ENCODE data around the gene TNS2.
A peak's percentile ranks its signal among the peaks of the same experiment; 100 is the strongest.

Gene TNS2

GRCh38 chr12:53006810-53007309 is 43.0 kb upstream of the TNS2 start (continued):
- no peak for TF ChIP-seq GLI2 (tag by site-specific recombination; IDR thresholded peaks at IDR 0.05; ENCODE audit: borderline replicate concordance, low read depth)
- no peak for TF ChIP-seq ZNF785 (tag by site-specific recombination; IDR thresholded peaks at IDR 0.05)
- no peak for TF ChIP-seq ZBTB8A (tag by site-specific recombination; IDR thresholded peaks at IDR 0.05)
- TF ChIP-seq ZEB2 (tag by site-specific recombination; IDR thresholded peaks at IDR 0.05) = peak; percentile 62
- TF ChIP-seq INSM2 (tag by site-specific recombination; IDR thresholded peaks at IDR 0.05) = no peak
- no peak for TF ChIP-seq ZNF530 (tag by site-specific recombination; IDR thresholded peaks at IDR 0.05; ENCODE audit: low read depth)
- TF ChIP-seq ZNF624 (tag by site-specific recombination; IDR thresholded peaks at IDR 0.05) = no peak
- peak; percentile 49; the same call in 1 of the 2 replicates for TF ChIP-seq ZNF335 (tag by site-specific recombination; conservative IDR thresholded peaks at IDR 0.05)
- TF ChIP-seq ZNF239 (tag by site-specific recombination; IDR thresholded peaks at IDR 0.05) = no peak
- TF ChIP-seq ZNF792 (tag by site-specific recombination; IDR thresholded peaks at IDR 0.05) = no peak
- TF ChIP-seq, protein P1, sequence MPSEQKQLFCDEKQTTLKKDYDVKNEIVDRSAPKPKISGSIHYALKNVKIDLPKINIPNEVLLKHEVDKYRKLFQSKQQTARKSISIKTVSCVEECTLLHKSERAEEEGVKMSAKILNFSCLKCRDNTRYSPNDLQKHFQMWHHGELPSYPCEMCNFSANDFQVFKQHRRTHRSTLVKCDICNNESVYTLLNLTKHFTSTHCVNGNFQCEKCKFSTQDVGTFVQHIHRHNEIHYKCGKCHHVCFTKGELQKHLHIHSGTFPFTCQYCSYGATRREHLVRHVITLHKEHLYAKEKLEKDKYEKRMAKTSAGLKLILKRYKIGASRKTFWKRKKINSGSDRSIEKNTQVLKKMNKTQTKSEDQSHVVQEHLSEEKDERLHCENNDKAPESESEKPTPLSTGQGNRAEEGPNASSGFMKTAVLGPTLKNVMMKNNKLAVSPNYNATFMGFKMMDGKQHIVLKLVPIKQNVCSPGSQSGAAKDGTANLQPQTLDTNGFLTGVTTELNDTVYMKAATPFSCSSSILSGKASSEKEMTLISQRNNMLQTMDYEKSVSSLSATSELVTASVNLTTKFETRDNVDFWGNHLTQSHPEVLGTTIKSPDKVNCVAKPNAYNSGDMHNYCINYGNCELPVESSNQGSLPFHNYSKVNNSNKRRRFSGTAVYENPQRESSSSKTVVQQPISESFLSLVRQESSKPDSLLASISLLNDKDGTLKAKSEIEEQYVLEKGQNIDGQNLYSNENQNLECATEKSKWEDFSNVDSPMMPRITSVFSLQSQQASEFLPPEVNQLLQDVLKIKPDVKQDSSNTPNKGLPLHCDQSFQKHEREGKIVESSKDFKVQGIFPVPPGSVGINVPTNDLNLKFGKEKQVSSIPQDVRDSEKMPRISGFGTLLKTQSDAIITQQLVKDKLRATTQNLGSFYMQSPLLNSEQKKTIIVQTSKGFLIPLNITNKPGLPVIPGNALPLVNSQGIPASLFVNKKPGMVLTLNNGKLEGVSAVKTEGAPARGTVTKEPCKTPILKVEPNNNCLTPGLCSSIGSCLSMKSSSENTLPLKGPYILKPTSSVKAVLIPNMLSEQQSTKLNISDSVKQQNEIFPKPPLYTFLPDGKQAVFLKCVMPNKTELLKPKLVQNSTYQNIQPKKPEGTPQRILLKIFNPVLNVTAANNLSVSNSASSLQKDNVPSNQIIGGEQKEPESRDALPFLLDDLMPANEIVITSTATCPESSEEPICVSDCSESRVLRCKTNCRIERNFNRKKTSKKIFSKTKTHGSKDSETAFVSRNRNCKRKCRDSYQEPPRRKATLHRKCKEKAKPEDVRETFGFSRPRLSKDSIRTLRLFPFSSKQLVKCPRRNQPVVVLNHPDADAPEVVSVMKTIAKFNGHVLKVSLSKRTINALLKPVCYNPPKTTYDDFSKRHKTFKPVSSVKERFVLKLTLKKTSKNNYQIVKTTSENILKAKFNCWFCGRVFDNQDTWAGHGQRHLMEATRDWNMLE (tag by site-specific recombination; conservative IDR thresholded peaks at IDR 0.05; ENCODE audit: low read depth) = no peak
- no peak for TF ChIP-seq ZNF776 (tag by site-specific recombination; IDR thresholded peaks at IDR 0.05; ENCODE audit: borderline replicate concordance)
- peak; percentile 64 for TF ChIP-seq ZFHX2 (tag by site-specific recombination; conservative IDR thresholded peaks at IDR 0.05)
- no peak for TF ChIP-seq ZNF18 (tag by site-specific recombination; IDR thresholded peaks at IDR 0.05)
- TF ChIP-seq, protein P2, sequence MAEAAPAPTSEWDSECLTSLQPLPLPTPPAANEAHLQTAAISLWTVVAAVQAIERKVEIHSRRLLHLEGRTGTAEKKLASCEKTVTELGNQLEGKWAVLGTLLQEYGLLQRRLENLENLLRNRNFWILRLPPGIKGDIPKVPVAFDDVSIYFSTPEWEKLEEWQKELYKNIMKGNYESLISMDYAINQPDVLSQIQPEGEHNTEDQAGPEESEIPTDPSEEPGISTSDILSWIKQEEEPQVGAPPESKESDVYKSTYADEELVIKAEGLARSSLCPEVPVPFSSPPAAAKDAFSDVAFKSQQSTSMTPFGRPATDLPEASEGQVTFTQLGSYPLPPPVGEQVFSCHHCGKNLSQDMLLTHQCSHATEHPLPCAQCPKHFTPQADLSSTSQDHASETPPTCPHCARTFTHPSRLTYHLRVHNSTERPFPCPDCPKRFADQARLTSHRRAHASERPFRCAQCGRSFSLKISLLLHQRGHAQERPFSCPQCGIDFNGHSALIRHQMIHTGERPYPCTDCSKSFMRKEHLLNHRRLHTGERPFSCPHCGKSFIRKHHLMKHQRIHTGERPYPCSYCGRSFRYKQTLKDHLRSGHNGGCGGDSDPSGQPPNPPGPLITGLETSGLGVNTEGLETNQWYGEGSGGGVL (tag by site-specific recombination; IDR thresholded peaks at IDR 0.05) = peak; percentile 96
- TF ChIP-seq ZSCAN30 (tag by site-specific recombination; IDR thresholded peaks at IDR 0.05) = no peak
- 0 out of 2 replicates have a peak, but pooled peaks have one; percentile 2 for TF ChIP-seq ZFP37 (tag by site-specific recombination; IDR thresholded peaks at IDR 0.05)
- TF ChIP-seq ZNF48 (tag by site-specific recombination; IDR thresholded peaks at IDR 0.05) = no peak
- TF ChIP-seq, protein P3, sequence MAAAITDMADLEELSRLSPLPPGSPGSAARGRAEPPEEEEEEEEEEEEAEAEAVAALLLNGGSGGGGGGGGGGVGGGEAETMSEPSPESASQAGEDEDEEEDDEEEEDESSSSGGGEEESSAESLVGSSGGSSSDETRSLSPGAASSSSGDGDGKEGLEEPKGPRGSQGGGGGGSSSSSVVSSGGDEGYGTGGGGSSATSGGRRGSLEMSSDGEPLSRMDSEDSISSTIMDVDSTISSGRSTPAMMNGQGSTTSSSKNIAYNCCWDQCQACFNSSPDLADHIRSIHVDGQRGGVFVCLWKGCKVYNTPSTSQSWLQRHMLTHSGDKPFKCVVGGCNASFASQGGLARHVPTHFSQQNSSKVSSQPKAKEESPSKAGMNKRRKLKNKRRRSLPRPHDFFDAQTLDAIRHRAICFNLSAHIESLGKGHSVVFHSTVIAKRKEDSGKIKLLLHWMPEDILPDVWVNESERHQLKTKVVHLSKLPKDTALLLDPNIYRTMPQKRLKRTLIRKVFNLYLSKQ (tag by site-specific recombination; IDR thresholded peaks at IDR 0.05; ENCODE audit: borderline replicate concordance) = no peak
- TF ChIP-seq, protein P4, sequence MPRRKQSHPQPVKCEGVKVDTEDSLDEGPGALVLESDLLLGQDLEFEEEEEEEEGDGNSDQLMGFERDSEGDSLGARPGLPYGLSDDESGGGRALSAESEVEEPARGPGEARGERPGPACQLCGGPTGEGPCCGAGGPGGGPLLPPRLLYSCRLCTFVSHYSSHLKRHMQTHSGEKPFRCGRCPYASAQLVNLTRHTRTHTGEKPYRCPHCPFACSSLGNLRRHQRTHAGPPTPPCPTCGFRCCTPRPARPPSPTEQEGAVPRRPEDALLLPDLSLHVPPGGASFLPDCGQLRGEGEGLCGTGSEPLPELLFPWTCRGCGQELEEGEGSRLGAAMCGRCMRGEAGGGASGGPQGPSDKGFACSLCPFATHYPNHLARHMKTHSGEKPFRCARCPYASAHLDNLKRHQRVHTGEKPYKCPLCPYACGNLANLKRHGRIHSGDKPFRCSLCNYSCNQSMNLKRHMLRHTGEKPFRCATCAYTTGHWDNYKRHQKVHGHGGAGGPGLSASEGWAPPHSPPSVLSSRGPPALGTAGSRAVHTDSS (tag by site-specific recombination; IDR thresholded peaks at IDR 0.05) = no peak
- TF ChIP-seq ZNF280D (tag by site-specific recombination; IDR thresholded peaks at IDR 0.05) = no peak
- TF ChIP-seq ZNF510 (tag by site-specific recombination; IDR thresholded peaks at IDR 0.05; ENCODE audit: insufficient replicate concordance) = no peak
